ENCODE data around the gene MISP3.

MISP3 gene

DNA sequence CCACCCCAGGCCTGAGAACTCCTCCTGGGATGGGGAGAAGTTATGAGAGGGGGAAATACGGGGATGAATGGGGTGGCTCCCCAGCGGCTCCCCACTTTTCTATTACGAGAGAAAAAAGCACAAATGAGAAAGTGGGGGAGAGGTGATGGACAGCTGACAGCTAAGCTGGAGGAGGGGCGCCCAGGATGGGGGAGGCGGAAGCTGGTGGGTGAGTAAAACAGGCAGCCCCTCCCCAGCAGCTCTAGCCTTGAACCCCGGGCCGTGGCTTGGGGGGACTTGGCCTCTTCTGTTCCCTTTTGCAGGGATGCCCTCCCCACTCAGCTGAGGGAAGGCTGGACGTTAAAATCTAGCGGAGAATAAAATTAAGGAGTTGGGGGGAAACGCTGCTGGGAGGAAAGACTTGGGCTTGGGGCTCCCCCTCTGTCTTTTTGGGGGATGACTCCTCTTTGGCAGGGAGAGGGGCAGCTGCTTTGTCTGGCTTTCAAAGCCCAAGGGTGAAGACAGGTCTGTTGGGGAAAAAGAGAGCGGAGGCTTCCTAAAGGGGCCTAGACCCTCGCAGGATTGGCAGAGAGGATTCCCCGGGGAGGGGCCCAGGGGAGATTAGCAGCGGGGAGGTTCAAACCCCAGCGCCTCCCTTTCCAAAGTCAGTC, 19.4 kb downstream of the MISP3 start:
- in situ Hi-C loops (cut with HindIII; ENCODE audit: low pct_ligation_motif_present, low pct_unique_long_range_greater_than_20kb, low sequenced_read_pairs), result no loop called here
- DNase-seq, result no peak

- in situ Hi-C loops (cut with HindIII; ENCODE audit: low pct_ligation_motif_present, low pct_unique_long_range_greater_than_20kb, low sequenced_read_pairs), result no loop called here
- no peak for DNase-seq
Measured at GRCh38 chr19:14093117-14093823, 20.7 kb downstream of the MISP3 start.

- DNase-seq, result no peak
- in situ Hi-C loops (cut with HindIII; ENCODE audit: low pct_ligation_motif_present, low pct_unique_long_range_greater_than_20kb, low sequenced_read_pairs), result no loop called here
Measured at GRCh38 chr19:14094854-14095253, 22.3 kb downstream of the MISP3 start.

DNA sequence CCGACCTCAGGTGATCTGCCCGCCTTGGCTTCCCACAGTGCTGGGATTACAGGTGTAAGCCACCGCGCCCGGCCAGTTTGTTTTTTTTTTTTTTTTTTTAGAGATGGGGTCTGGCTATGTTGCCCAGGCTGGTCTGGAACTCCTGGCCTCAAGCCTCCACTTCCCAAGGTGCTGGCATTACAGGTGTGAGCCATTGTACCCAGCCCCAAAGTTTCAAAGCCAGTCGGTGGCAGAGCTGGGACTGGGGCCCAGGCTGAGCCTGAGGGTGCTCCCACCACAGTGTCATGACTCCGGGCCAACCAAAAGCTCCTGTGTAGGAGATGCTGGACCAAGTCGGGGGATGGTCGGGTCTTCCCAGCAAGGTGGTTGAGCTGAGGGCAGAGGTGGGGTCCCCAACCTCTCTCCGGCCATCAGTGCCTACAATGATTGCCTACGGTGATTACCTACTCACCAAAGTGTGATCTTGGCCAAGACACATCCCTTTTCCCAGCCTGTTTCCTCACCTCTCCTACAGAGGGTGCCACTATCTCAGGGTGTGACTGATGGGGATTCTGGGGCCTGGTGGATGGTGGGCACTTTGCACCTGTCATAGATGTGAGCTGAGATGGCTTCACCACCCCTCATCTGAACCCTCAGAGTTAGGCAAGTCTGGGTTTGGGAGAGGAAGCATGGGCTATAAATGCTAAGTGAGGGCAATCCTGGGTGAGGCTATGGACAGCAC, 23.8 kb downstream of the MISP3 start:
- no peak for DNase-seq
- in situ Hi-C loops (cut with HindIII; ENCODE audit: low pct_ligation_motif_present, low pct_unique_long_range_greater_than_20kb, low sequenced_read_pairs), result no loop called here

DNA sequence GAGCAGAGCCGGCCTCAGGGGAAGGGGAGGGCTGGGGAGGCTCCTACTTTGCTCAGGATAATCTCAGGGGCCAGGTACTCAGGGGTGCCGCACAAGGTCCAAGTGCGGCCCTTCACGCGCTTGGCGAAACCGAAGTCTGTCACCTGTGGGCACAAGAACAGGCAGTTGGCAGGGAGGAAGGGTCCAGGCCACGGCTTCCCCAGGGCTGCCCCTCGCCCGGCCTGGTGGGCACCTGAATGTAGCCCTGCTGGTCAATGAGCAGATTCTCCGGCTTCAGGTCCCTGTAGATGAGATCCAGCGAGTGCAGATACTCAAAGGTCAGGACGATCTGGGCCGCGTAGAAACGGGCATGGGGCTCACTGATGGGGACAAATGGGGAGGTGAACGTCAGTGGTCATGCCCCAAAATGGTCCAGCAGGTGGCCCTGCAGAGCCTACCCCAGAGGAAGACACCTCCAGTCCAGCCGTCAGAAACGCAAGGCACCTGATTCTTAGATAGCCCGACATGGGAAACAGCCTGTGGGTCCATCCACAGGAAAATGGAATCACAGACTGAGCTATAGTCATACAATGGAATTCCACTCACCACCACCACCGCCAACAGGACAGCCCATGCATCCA, 25.1 kb downstream of the MISP3 start:
- in situ Hi-C loops (cut with HindIII; ENCODE audit: low pct_ligation_motif_present, low pct_unique_long_range_greater_than_20kb, low sequenced_read_pairs), result no loop called here
- no peak for DNase-seq

GRCh38 chr19:14101003-14101545, 28.5 kb downstream of the MISP3 start:
- in situ Hi-C loops (cut with HindIII; ENCODE audit: low pct_ligation_motif_present, low pct_unique_long_range_greater_than_20kb, low sequenced_read_pairs), result no loop called here
- no peak for DNase-seq

DNA sequence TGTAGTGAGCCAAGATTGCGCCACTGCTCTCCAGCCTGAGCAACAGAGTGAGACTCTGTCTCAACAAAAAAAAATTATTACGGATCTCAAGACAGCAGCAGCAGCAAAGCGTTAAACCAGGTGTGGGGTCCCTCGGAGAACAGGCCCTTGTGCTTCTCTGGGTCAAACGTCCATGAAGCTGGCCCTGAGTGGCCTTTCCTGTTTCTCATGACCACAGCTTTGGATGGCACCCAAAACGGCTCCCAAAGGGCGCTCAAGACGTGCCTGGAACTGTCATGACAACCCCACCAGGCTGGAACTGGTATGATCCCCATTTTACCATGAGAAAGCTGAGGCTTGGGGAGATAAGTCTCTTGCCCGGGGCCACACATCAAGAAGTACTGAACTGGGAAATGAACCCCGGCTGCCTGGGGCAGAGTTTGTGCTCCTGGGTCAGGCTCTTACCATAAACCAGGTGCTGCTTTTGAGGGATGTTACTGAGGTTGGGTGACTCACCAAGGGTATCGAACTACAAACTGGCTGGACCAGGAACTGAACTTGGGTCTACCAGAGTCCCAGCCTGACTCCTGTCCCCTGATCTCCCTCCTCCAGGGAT, 29.6 kb downstream of the MISP3 start:
- in situ Hi-C loops (cut with HindIII; ENCODE audit: low pct_ligation_motif_present, low pct_unique_long_range_greater_than_20kb, low sequenced_read_pairs), result no loop called here
- no peak for DNase-seq

- in situ Hi-C loops (cut with HindIII; ENCODE audit: low pct_ligation_motif_present, low pct_unique_long_range_greater_than_20kb, low sequenced_read_pairs), result no loop called here
Measured at GRCh38 chr19:14102756-14103155, 30.2 kb downstream of the MISP3 start.

DNA sequence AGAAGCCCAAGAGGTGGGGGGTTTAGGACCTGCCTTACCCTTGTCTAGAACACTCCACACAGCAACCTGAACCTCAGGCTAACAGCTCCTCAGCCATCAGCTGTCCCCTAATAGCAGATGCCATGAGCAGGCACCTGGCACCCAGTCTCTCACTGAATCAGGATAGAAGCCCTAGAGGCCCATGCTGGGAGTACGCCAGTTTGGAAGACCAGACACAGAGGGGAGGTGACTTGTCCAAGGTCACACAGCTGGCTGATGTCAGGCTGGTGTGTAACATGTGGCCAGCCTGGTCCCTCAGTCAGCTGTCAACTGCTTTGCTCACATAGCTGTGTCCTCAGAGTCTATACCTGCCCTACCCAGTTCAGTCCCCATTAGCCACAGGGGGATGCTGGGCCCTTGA, 30.7 kb downstream of the MISP3 start:
- DNase-seq, result no peak
- in situ Hi-C loops (cut with HindIII; ENCODE audit: low pct_ligation_motif_present, low pct_unique_long_range_greater_than_20kb, low sequenced_read_pairs), result no loop called here

More at GRCh38 chr19:14102756-14103155, 30.2 kb downstream of the MISP3 start:
- no peak for DNase-seq

DNA sequence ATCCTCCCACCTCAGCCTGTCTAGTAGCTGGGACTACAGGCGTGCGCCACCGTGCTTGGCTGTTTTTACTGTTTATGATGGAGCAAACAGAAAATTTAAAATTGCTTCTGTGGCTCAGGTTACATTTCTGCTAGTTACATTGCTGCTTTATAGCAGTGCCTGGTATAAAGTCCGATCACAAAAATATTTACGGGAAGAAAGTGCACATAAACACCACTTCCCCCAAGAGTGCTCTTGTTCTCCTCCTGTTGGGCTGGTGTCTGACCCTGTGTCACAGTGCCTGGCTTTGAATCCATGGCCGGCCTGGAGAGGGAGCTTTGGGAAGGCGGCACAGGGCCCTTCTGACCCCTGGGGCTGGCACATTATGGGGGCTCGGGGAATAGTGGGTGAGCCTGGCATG, 33.1 kb downstream of the MISP3 start:
- in situ Hi-C loops (cut with HindIII; ENCODE audit: low pct_ligation_motif_present, low pct_unique_long_range_greater_than_20kb, low sequenced_read_pairs), result no loop called here
- DNase-seq, result no peak

DNA sequence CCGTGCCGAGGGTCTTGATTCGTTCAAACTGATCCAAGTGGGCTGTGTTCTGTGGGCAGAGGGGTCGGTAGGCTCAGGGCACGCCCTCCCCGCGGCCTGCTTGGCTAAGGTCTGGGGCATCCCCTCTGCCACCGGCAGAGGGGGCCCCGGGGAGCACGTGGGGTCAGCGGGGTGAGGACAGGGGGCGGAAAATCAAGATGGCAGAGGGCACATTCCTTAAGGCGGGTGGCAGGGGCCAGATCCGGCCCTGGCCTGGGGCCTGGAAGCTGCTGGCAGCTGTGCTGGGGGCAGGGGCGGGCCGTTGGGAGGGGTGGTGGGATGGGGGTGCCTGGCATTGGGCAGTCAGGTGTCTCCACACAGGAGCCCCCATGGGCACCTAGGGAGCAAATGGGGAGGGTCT, 34.3 kb downstream of the MISP3 start:
- DNase-seq, result no peak
- in situ Hi-C loops (cut with HindIII; ENCODE audit: low pct_ligation_motif_present, low pct_unique_long_range_greater_than_20kb, low sequenced_read_pairs), result no loop called here

DNA sequence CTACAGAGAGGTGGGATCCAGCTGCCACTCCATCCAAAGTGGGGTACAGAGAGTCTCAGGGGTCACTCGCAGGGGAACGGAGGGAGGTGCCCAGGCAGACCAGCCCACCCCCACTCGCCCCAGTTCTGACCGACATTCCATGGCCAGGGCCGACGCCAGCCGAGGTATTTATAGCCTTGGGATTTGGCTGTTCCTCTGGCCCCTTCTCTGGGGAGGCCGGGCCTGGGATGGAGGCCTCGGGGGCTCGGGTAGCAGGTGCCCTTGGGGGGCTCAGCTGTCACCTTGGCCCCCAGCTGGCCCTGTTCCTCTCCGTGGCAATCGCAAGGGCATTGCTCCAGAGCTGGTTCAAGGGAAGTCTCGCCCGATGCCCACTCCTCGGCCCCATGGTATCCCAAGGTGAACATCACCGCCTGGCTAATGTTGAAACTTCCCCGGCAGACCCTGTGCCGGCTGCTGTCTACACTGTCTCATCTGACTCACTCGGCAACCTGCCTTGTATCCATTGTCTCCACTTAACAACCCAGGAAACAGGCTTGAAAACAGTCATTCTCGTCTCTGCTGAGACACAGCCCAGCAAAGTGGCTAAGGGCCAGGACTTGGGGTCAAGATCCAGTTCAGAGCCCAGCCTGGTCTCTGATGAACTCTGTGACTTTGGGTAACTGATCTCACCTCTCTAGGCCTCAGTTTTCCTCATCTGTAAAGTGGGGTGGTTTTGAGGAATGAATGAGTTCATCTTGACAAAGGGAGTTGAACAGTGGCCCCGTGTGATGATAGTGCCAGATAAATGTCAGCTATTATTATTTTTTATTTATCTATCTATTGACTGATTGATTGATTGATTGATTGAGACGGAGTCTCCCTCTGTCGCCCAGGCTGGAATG, 35.2 kb downstream of the MISP3 start:
- no peak for DNase-seq
- in situ Hi-C loops (cut with HindIII; ENCODE audit: low pct_ligation_motif_present, low pct_unique_long_range_greater_than_20kb, low sequenced_read_pairs), result no loop called here

DNA sequence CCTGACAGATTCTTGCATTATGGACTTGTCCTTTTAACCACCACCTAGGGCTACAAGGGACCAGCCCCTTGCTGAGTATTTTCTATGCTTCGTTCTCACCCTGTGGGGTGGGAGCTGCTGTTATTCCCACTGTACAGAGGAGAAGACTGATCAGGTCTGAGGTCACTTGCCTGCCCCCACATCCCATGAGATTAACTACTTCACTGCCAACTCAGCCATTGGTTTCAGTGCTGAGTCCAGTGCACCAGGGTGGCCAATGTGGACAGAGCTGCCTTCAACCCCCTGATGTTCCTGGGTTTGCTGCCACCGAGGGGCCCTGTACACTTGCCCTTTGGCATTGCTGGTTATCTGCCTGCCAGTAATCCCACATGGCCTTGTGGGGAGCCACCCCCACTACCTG, 38.1 kb downstream of the MISP3 start:
- in situ Hi-C loops (cut with HindIII; ENCODE audit: low pct_ligation_motif_present, low pct_unique_long_range_greater_than_20kb, low sequenced_read_pairs), result no loop called here
- no peak for DNase-seq

GRCh38 chr19:14111486-14111885, 38.9 kb downstream of the MISP3 start:
- in situ Hi-C loops (cut with HindIII; ENCODE audit: low pct_ligation_motif_present, low pct_unique_long_range_greater_than_20kb, low sequenced_read_pairs), result no loop called here

GRCh38 chr19:14112051-14112808, 39.6 kb downstream of the MISP3 start:
- in situ Hi-C loops (cut with HindIII; ENCODE audit: low pct_ligation_motif_present, low pct_unique_long_range_greater_than_20kb, low sequenced_read_pairs), result no loop called here
- DNase-seq, result no peak

More at GRCh38 chr19:14111486-14111885, 38.9 kb downstream of the MISP3 start:
- no peak for DNase-seq

DNA sequence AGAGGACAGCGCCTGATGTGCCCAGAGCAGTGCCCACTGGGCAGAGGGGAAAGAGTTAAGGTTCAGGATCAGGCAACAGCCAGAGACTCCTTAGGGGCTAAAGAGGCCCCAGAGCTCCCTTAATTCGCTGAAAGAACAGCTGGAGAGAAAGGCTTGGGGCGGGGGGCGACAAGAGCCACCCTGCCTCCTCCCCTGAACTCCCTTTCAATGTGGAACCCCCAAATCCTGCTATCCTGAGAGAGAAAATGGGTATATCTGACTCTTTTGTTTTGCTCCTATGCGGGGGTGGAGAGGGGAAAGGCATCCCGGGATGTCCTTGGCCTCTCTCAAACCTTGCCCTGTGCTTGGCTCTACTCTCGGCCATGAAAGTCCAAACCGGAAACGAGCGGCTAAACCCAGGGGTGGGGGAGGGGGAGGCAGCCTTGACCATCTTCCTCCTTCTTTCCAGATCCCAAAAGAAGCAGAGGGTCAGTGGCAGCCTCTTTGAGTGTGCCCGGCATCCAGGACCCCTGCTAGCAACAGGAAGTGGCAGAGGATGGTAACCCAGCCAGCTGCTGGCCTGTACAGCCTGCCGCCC, 40.3 kb downstream of the MISP3 start:
- in situ Hi-C loops (cut with HindIII; ENCODE audit: low pct_ligation_motif_present, low pct_unique_long_range_greater_than_20kb, low sequenced_read_pairs), result no loop called here
- DNase-seq, result no peak

Measured in ACHN (cell line).